HG02970 (cell line): ENCODE results near the gene GJC2.
"Not testable (repeated sequence)": the region's sequence is repeated elsewhere in the genome, so short reads cannot be mapped to it uniquely, and the experiment has no call there.

Source experiments
- ATAC-seq: cut with Tn5 transposase; IDR thresholded peaks from one replicate; pipeline ENCODE4 v1.9.1; 2021; ENCODE audit warnings: mild to moderate bottlenecking, moderate library complexity, moderate number of reproducible peaks; ENCODE audit not compliant: unreplicated experiment, low FRiP score

Gene GJC2

GRCh38 chr1:228168563-228169270 lies 19.0 kb downstream of the GJC2 start:
- ATAC-seq, result no peak

GRCh38 chr1:228169345-228169744 lies 19.6 kb downstream of the GJC2 start:
- ATAC-seq, result no peak

GRCh38 chr1:228170666-228171065 lies 20.9 kb downstream of the GJC2 start:
- no peak for ATAC-seq

- no peak for ATAC-seq
These were observed 21.6 kb downstream of the GJC2 start for GRCh38 chr1:228171221-228171891.

- ATAC-seq, result no peak
These were observed 23.1 kb downstream of the GJC2 start for GRCh38 chr1:228172591-228173527.

- not testable (repeated sequence) for ATAC-seq
These were observed 24.1 kb downstream of the GJC2 start for GRCh38 chr1:228173528-228174481.

- no peak for ATAC-seq
These were observed 25.0 kb downstream of the GJC2 start for GRCh38 chr1:228174482-228175315.

- ATAC-seq, result no peak
These were observed 25.7 kb downstream of the GJC2 start for GRCh38 chr1:228175316-228176023.

- no peak for ATAC-seq
These were observed 26.3 kb downstream of the GJC2 start for GRCh38 chr1:228176024-228176395.

- no peak for ATAC-seq
These were observed 26.9 kb downstream of the GJC2 start for GRCh38 chr1:228176461-228177182.

GRCh38 chr1:228177183-228177475 lies 27.4 kb downstream of the GJC2 start:
- no peak for ATAC-seq

- no peak for ATAC-seq
These were observed 28.3 kb downstream of the GJC2 start for GRCh38 chr1:228177721-228178710.

- no peak for ATAC-seq
These were observed 29.3 kb downstream of the GJC2 start for GRCh38 chr1:228178737-228179684.

GRCh38 chr1:228180271-228180958 lies 30.7 kb downstream of the GJC2 start:
- no peak for ATAC-seq

GRCh38 chr1:228180959-228181644 lies 31.4 kb downstream of the GJC2 start:
- no peak for ATAC-seq
